GM19397 (cell line): ENCODE measurements around the gene BTK.

Experiments
- ATAC-seq: cut with Tn5 transposase; IDR thresholded peaks from one replicate; pipeline ENCODE4 v1.9.1; 2021; ENCODE audit warnings: mild to moderate bottlenecking, moderate library complexity; ENCODE audit not compliant: unreplicated experiment

Gene BTK

GRCh38 chrX:101385795-101386541, at the start of gene BTK:
Gene BTK, minus strand, starts transcription at chrX:101386191. Its CDS starts 10,907 bp downstream, at chrX:101375284.
- ATAC-seq, result peak; percentile 53

GRCh38 chrX:101430457-101431078, 44.6 kb upstream of the BTK start:
- ATAC-seq, result peak; percentile 87

- peak; percentile 47 for ATAC-seq
These were observed 43.9 kb upstream of the BTK start for GRCh38 chrX:101429934-101430333.

- ATAC-seq, result no peak
These were observed 42.0 kb upstream of the BTK start for GRCh38 chrX:101427954-101428353.

GRCh38 chrX:101419489-101419888, 33.5 kb upstream of the BTK start:
- ATAC-seq, result no peak

GRCh38 chrX:101417981-101418841, 32.2 kb upstream of the BTK start:
- no peak for ATAC-seq

- ATAC-seq, result no peak
These were observed 31.2 kb upstream of the BTK start for GRCh38 chrX:101417190-101417589.

- no peak for ATAC-seq
These were observed 30.7 kb upstream of the BTK start for GRCh38 chrX:101416691-101417090.

- peak; percentile 61 for ATAC-seq
These were observed 29.5 kb upstream of the BTK start for GRCh38 chrX:101415180-101416145.

- no peak for ATAC-seq
These were observed 26.0 kb upstream of the BTK start for GRCh38 chrX:101411984-101412383.

GRCh38 chrX:101410461-101410860, 24.5 kb upstream of the BTK start:
- ATAC-seq, result no peak

GRCh38 chrX:101409043-101409442, 23.1 kb upstream of the BTK start:
- no peak for ATAC-seq

- no peak for ATAC-seq
These were observed 22.5 kb upstream of the BTK start for GRCh38 chrX:101408532-101408841.

- ATAC-seq, result peak; percentile 93
These were observed 21.9 kb upstream of the BTK start, which contains the start of the genes GLA and HNRNPH2 for GRCh38 chrX:101407748-101408531. Gene GLA, minus strand, starts transcription at chrX:101407925. Its CDS starts 22 bp downstream, at chrX:101407903. Gene HNRNPH2, plus strand, starts transcription at chrX:101408222. Its CDS starts 3,767 bp downstream, at chrX:101411989.

- ATAC-seq, result no peak
These were observed 21.3 kb upstream of the BTK start for GRCh38 chrX:101407167-101407747.

GRCh38 chrX:101399825-101400224, 13.8 kb upstream of the BTK start:
- no peak for ATAC-seq

- no peak for ATAC-seq
These were observed 12.7 kb upstream of the BTK start for GRCh38 chrX:101398694-101399093.

GRCh38 chrX:101397779-101398178, 11.8 kb upstream of the BTK start:
- no peak for ATAC-seq

GRCh38 chrX:101395789-101396188, 9.8 kb upstream of the BTK start:
- no peak for ATAC-seq
